Measurements from ENCODE around the gene ITGA7. TPM values are rescaled to one million over a fixed set of nuclear protein-coding genes. Genes with fewer than 3 reads are reported as not detected.
A peak's percentile ranks its signal among the peaks of the same experiment; 100 is the strongest.

The ITGA7 gene
- total RNA-seq, 2 experiments from 2014 or later, result 4.3 to 4.8 TPM

GRCh38 chr12:55688716-55689655 is 18.7 kb downstream of the ITGA7 start:
- Mint-ChIP-seq H3K27me3 (no peaks in the 10 kb centered on the region), H3K27ac (no peak overlapping the region), H3K4me3 (no peak overlapping the region), H3K9me3 (no peaks in the 10 kb centered on the region), H3K36me3 (ENCODE audit: low read depth) (no peaks in the 10 kb centered on the region), H3K4me1 (ENCODE audit: low read depth) (peaks cover 7% of the 10 kb centered on the region)
- no peak for DNase-seq
- ChIA-PET POLR2A (no interaction called here), CTCF (interaction anchor here (0.8 to 3.0 kb wide), 4 partner anchors 12 to 33 kb away, joined by 3 to 14 read pairs (median 3); partner anchors contain the start of gene ITGA7)
- no peak for TF ChIP-seq CTCF (IDR thresholded peaks at IDR 0.05)
- ATAC-seq, result no peak
- intact Hi-C loops (cut with micrococcal nuclease), result no loop called here

- DNase-seq, result peak; percentile 82
- peaks cover 7% of the 10 kb centered on the region for H3K4me1 Mint-ChIP-seq (ENCODE audit: low read depth)
- peaks cover under 1% of the 10 kb centered on the region for H3K27me3 Mint-ChIP-seq
- H3K9me3 Mint-ChIP-seq, result no peaks in the 10 kb centered on the region
- TF ChIP-seq CTCF (IDR thresholded peaks at IDR 0.05), result no peak
- ATAC-seq, result peak; percentile 99
- ChIA-PET CTCF (interaction anchor here (3.0 kb wide), 1 partner anchor 31 kb away, joined by 14 read pairs; no protein-coding TSS in a partner anchor), POLR2A (no interaction called here)
- intact Hi-C loops (cut with micrococcal nuclease), result no loop called here
- no peaks in the 10 kb centered on the region for H3K36me3 Mint-ChIP-seq (ENCODE audit: low read depth)
- no peak overlapping the region for H3K4me3 Mint-ChIP-seq
- no peak overlapping the region for H3K27ac Mint-ChIP-seq
These were observed 20.0 kb downstream of the ITGA7 start for GRCh38 chr12:55687746-55688145.

GRCh38 chr12:55686366-55687010 is 21.2 kb downstream of the ITGA7 start:
- Mint-ChIP-seq H3K27ac (no peak overlapping the region), H3K4me3 (no peak overlapping the region), H3K9me3 (no peaks in the 10 kb centered on the region), H3K27me3 (peaks cover 4% of the 10 kb centered on the region), H3K4me1 (ENCODE audit: low read depth) (peaks cover 10% of the 10 kb centered on the region), H3K36me3 (ENCODE audit: low read depth) (no peaks in the 10 kb centered on the region)
- intact Hi-C loops (cut with micrococcal nuclease), result no loop called here
- ChIA-PET CTCF (interaction anchor here (1.0 to 1.2 kb wide), 2 partner anchors 19 to 42 kb away, joined by 3 read pairs; no protein-coding TSS in a partner anchor), POLR2A (no interaction called here)
- DNase-seq (no peak), ATAC-seq (no peak)
- TF ChIP-seq CTCF (IDR thresholded peaks at IDR 0.05), result no peak

- H3K27ac Mint-ChIP-seq, result no peak overlapping the region
- no peaks in the 10 kb centered on the region for H3K9me3 Mint-ChIP-seq
- H3K4me1 Mint-ChIP-seq (ENCODE audit: low read depth), result peaks cover 17% of the 10 kb centered on the region
- TF ChIP-seq CTCF (IDR thresholded peaks at IDR 0.05), result no peak
- no peaks in the 10 kb centered on the region for H3K36me3 Mint-ChIP-seq (ENCODE audit: low read depth)
- DNase-seq, result no peak
- no peak overlapping the region for H3K4me3 Mint-ChIP-seq
- CTCF ChIA-PET, result interaction anchor here (1.0 to 1.2 kb wide), 2 partner anchors 20 to 41 kb away, joined by 3 read pairs; no protein-coding TSS in a partner anchor
- peaks cover 10% of the 10 kb centered on the region for H3K27me3 Mint-ChIP-seq
- intact Hi-C loops (cut with micrococcal nuclease), result no loop called here
- POLR2A ChIA-PET, result no interaction called here
- ATAC-seq, result no peak
These were observed 22.0 kb downstream of the ITGA7 start for GRCh38 chr12:55685671-55686070.

All from activated CD8-positive, alpha-beta T cell treated with anti-CD3 and anti-CD28 coated beads for 36 hours (primary cell).